ENCODE results near the gene SCRN1. TPM values are rescaled to one million over a fixed set of nuclear protein-coding genes. Genes with fewer than 3 reads are reported as not detected.

Gene SCRN1
- total and polyA plus RNA-seq, 2 of the 13 experiments (the other 11 are each of a cell fraction or from before 2014, with no cell fraction given), result 43.2 to 49.8 TPM

DNA sequence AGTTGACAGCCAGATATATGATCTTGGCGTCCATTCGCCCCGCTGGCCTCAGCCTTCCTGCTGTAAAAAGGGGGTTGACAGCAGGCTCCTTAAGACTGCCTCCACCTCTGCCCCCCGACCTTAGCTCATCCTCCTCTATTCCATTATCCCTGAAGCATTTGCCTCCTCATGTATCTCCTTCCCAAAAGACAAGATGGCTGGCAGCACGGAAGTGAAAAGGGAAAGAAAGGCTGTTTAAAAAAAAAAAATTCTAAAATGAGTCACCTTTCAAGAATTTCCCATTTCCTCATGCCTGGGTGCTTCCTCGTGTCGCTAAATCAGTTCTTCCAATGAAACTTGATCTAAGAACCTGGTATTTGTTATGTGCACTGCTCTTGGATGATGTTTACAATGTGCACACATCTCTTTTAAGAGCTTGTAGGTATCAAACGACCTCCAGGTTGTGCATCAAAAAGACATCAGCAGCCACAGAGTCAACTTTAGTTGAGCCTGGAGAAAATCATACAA, 1.7 kb downstream of the SCRN1 start (continued):
- TF ChIP-seq, protein P1, sequence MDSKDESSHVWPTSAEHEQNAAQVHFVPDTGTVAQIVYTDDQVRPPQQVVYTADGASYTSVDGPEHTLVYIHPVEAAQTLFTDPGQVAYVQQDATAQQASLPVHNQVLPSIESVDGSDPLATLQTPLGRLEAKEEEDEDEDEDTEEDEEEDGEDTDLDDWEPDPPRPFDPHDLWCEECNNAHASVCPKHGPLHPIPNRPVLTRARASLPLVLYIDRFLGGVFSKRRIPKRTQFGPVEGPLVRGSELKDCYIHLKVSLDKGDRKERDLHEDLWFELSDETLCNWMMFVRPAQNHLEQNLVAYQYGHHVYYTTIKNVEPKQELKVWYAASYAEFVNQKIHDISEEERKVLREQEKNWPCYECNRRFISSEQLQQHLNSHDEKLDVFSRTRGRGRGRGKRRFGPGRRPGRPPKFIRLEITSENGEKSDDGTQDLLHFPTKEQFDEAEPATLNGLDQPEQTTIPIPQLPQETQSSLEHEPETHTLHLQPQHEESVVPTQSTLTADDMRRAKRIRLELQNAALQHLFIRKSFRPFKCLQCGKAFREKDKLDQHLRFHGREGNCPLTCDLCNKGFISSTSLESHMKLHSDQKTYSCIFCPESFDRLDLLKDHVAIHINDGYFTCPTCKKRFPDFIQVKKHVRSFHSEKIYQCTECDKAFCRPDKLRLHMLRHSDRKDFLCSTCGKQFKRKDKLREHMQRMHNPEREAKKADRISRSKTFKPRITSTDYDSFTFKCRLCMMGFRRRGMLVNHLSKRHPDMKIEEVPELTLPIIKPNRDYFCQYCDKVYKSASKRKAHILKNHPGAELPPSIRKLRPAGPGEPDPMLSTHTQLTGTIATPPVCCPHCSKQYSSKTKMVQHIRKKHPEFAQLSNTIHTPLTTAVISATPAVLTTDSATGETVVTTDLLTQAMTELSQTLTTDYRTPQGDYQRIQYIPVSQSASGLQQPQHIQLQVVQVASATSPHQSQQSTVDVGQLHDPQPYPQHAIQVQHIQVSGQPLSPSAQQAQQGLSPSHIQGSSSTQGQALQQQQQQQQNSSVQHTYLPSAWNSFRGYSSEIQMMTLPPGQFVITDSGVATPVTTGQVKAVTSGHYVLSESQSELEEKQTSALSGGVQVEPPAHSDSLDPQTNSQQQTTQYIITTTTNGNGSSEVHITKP (CRISPR knock-in tag; IDR thresholded peaks at IDR 0.05; ENCODE audit: low read depth), result no peak
- peak; percentile 4; the same call in 1 of the 2 replicates for TF ChIP-seq IRF2 (CRISPR knock-in tag; IDR thresholded peaks at IDR 0.05)
- 0 out of 2 replicates have a peak, but pooled peaks have one; percentile 1 for TF ChIP-seq ZSCAN9 (CRISPR knock-in tag; IDR thresholded peaks at IDR 0.05; ENCODE audit: borderline replicate concordance)
- TF ChIP-seq ZFP90 (CRISPR knock-in tag; IDR thresholded peaks at IDR 0.05; ENCODE audit: borderline replicate concordance), result no peak
- TF ChIP-seq MYNN (CRISPR knock-in tag; IDR thresholded peaks at IDR 0.05; ENCODE audit: low read depth), result no peak
- TF ChIP-seq MEF2D (CRISPR knock-in tag; IDR thresholded peaks at IDR 0.05), result no peak
- TF ChIP-seq, protein P2, sequence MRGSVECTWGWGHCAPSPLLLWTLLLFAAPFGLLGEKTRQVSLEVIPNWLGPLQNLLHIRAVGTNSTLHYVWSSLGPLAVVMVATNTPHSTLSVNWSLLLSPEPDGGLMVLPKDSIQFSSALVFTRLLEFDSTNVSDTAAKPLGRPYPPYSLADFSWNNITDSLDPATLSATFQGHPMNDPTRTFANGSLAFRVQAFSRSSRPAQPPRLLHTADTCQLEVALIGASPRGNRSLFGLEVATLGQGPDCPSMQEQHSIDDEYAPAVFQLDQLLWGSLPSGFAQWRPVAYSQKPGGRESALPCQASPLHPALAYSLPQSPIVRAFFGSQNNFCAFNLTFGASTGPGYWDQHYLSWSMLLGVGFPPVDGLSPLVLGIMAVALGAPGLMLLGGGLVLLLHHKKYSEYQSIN (CRISPR knock-in tag; IDR thresholded peaks at IDR 0.05; ENCODE audit: borderline replicate concordance), result no peak
- TF ChIP-seq, protein P3, sequence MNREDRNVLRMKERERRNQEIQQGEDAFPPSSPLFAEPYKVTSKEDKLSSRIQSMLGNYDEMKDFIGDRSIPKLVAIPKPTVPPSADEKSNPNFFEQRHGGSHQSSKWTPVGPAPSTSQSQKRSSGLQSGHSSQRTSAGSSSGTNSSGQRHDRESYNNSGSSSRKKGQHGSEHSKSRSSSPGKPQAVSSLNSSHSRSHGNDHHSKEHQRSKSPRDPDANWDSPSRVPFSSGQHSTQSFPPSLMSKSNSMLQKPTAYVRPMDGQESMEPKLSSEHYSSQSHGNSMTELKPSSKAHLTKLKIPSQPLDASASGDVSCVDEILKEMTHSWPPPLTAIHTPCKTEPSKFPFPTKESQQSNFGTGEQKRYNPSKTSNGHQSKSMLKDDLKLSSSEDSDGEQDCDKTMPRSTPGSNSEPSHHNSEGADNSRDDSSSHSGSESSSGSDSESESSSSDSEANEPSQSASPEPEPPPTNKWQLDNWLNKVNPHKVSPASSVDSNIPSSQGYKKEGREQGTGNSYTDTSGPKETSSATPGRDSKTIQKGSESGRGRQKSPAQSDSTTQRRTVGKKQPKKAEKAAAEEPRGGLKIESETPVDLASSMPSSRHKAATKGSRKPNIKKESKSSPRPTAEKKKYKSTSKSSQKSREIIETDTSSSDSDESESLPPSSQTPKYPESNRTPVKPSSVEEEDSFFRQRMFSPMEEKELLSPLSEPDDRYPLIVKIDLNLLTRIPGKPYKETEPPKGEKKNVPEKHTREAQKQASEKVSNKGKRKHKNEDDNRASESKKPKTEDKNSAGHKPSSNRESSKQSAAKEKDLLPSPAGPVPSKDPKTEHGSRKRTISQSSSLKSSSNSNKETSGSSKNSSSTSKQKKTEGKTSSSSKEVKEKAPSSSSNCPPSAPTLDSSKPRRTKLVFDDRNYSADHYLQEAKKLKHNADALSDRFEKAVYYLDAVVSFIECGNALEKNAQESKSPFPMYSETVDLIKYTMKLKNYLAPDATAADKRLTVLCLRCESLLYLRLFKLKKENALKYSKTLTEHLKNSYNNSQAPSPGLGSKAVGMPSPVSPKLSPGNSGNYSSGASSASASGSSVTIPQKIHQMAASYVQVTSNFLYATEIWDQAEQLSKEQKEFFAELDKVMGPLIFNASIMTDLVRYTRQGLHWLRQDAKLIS (CRISPR knock-in tag; IDR thresholded peaks at IDR 0.05), result no peak
- TF ChIP-seq TP53 (CRISPR knock-in tag; conservative IDR thresholded peaks at IDR 0.05), result no peak
- TF ChIP-seq MZF1 (CRISPR knock-in tag; IDR thresholded peaks at IDR 0.05; ENCODE audit: borderline replicate concordance), result no peak
- TF ChIP-seq ZNF180 (CRISPR knock-in tag; IDR thresholded peaks at IDR 0.05; ENCODE audit: borderline replicate concordance, low read depth), result no peak
- TF ChIP-seq XBP1 (CRISPR knock-in tag; IDR thresholded peaks at IDR 0.05), result no peak
- no peak; the same call in 1 of the 2 replicates for TF ChIP-seq NR2F2 (IDR thresholded peaks at IDR 0.05; ENCODE audit: borderline replicate concordance, low read depth)
- TF ChIP-seq SP140L (CRISPR knock-in tag; IDR thresholded peaks at IDR 0.05; ENCODE audit: borderline replicate concordance), result no peak
- no peak for TF ChIP-seq PRMT3 (CRISPR knock-in tag; IDR thresholded peaks at IDR 0.05; ENCODE audit: borderline replicate concordance, low read depth)
- TF ChIP-seq, protein P4, sequence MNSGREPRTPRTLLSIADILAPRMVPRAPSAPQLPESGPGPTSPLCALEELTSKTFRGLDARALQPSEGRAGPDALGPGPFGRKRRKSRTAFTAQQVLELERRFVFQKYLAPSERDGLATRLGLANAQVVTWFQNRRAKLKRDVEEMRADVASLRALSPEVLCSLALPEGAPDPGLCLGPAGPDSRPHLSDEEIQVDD (CRISPR knock-in tag; IDR thresholded peaks at IDR 0.05; ENCODE audit: borderline replicate concordance), result no peak
- TF ChIP-seq ZNF709 (CRISPR knock-in tag; IDR thresholded peaks at IDR 0.05), result no peak
- TF ChIP-seq ZNF644 (CRISPR knock-in tag; IDR thresholded peaks at IDR 0.05; ENCODE audit: low read depth), result no peak
- TF ChIP-seq, protein P5, sequence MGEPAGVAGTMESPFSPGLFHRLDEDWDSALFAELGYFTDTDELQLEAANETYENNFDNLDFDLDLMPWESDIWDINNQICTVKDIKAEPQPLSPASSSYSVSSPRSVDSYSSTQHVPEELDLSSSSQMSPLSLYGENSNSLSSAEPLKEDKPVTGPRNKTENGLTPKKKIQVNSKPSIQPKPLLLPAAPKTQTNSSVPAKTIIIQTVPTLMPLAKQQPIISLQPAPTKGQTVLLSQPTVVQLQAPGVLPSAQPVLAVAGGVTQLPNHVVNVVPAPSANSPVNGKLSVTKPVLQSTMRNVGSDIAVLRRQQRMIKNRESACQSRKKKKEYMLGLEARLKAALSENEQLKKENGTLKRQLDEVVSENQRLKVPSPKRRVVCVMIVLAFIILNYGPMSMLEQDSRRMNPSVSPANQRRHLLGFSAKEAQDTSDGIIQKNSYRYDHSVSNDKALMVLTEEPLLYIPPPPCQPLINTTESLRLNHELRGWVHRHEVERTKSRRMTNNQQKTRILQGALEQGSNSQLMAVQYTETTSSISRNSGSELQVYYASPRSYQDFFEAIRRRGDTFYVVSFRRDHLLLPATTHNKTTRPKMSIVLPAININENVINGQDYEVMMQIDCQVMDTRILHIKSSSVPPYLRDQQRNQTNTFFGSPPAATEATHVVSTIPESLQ (CRISPR knock-in tag; conservative IDR thresholded peaks at IDR 0.05), result no peak

Measured in HepG2 (cell line).